ENCODE measurements around the gene HOXC9. TPM values are rescaled to one million over a fixed set of nuclear protein-coding genes. Genes with fewer than 3 reads are reported as not detected.

HOXC9 gene
- polyA plus RNA-seq, 1 of the 3 experiments (the other 2 are of a cell fraction) = 1.9 TPM

DNA sequence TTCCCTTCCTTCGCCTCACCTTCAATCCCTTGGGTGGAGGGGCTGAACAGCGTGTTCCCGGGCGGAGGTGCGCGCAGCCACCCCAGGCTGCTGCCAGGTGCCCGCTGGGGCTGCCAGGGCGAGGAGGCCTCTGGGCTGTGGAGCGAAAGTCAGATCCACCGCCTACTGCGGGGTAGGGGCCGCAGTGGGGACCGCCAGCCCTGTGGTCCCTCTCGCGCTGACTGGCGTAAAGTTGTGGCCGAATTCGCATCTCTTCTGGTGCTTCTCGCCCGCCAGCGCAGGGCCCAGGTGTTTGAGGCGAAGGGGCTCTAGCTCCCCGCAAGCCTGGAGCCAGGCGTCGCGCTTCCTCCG is 46.8 kb downstream of the HOXC9 start:
- H4K20me1 ChIP-seq (ENCODE audit: insufficient read depth) = no peaks in the 10 kb centered on the region
- H3K9me3 ChIP-seq = no peaks in the 10 kb centered on the region
- no peaks in the 10 kb centered on the region for H3K79me2 ChIP-seq (ENCODE audit: insufficient read depth)
- 97% methylated on average over 10 of the region's 27 CpGs for WGBS (ENCODE audit: low lambda C conversion rate)
- no peaks in the 10 kb centered on the region for H3K9me2 ChIP-seq
- no peaks in the 10 kb centered on the region; a peak in 1 of 4 replicates for H3K4me1 ChIP-seq (ENCODE audit: control insufficient read depth in 1 of 2, insufficient read depth in 2 of 2, low read depth in 1 of 2, low read length in 1 of 2)
- ChIA-PET POLR2A (no interaction called here), CTCF (no interaction called here)
- H3K27me3 ChIP-seq (ENCODE audit: insufficient read depth) = no peaks in the 10 kb centered on the region
- no peaks in the 10 kb centered on the region for H3F3A ChIP-seq (replicated peaks; ENCODE audit: insufficient read depth)
- no peak overlapping the region for H3K27ac ChIP-seq (ENCODE audit: low read depth in 2 of 2, low read length in 1 of 2)
- H3K4me3 ChIP-seq (ENCODE audit: low read depth in 2 of 2, low read length in 1 of 2) = no peak overlapping the region
- no peak for DNase-seq
- H3K4me2 ChIP-seq = no peak overlapping the region
- H2AFZ ChIP-seq (ENCODE audit: low read depth) = no peak overlapping the region
- TF ChIP-seq GABPA (IDR thresholded peaks at IDR 0.05; ENCODE audit: low read depth) (no peak), EZH2phosphoT487 (IDR thresholded peaks at IDR 0.05; ENCODE audit: borderline replicate concordance, low read depth) (no peak), RAD21 (IDR thresholded peaks at IDR 0.05; ENCODE audit: low read length) (no peak), JUND (IDR thresholded peaks at IDR 0.05) (no peak)
- H3K9ac ChIP-seq = no peak overlapping the region
- no peaks in the 10 kb centered on the region for H3K36me3 ChIP-seq (replicated peaks in 1 of 2; ENCODE audit: control insufficient read depth in 1 of 2, insufficient read depth in 2 of 2, low read length in 1 of 2)

DNA sequence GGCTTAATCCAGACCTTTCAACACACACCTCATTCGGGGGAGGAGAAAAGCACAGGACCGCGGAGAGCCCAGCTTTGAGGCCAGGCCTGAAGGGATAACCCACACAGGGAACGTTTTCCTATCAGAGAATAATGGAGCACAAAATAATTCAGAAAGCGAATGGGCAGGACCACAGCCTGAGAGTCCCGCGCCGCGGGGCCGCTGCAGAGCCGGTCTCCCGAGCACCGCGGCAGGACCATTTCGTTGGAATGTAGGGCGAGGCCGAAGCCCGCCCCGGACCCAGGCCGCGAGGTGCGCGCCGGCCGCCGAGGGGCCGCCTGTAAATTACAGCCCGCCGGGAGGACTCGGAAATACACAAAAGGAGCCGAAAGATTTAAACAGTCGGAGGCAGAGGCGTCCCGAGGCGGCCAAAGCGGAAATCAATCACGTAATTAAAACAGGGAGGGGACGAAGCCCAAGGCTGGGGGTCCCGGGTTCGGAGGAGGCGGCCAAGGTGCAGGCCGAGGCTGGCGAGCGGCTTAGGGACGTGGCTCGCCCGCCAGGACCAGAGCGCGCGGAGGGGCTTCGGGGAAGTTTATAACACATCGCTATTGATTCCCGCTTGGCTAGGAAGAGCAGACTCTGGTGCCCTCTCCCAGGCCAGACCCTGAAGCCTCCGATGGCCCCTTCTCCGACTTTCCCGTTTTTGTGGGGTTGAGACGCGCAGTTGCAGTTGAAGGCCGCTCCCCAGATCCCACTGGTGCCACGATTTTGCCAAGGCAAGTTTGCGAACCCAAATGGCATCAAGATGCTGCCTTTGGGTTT is 47.4 kb downstream of the HOXC9 start:
- no peaks in the 10 kb centered on the region for H3K36me3 ChIP-seq (replicated peaks in 1 of 2; ENCODE audit: control insufficient read depth in 1 of 2, insufficient read depth in 2 of 2, low read length in 1 of 2)
- H3K9me3 ChIP-seq = no peaks in the 10 kb centered on the region
- H3K4me3 ChIP-seq (ENCODE audit: low read depth in 2 of 2, low read length in 1 of 2) = no peak overlapping the region
- TF ChIP-seq EZH2phosphoT487 (IDR thresholded peaks at IDR 0.05; ENCODE audit: borderline replicate concordance, low read depth) (no peak), TCF12 (IDR thresholded peaks at IDR 0.05) (no peak), RXRA (IDR thresholded peaks at IDR 0.05; ENCODE audit: borderline replicate concordance, low read depth) (no peak), FOXJ3 (CRISPR knock-in tag; IDR thresholded peaks at IDR 0.05) (no peak), TAF1 (IDR thresholded peaks at IDR 0.05; ENCODE audit: borderline replicate concordance, low read depth, low read length) (no peak), TEAD4 (IDR thresholded peaks at IDR 0.05; ENCODE audit: borderline replicate concordance, insufficient read depth) (no peak), GABPA (IDR thresholded peaks at IDR 0.05; ENCODE audit: low read depth) (no peak), RCOR1 (IDR thresholded peaks at IDR 0.05; ENCODE audit: low read length) (no peak), YY1 (IDR thresholded peaks at IDR 0.05; ENCODE audit: low read depth) (no peak), SMC3 (IDR thresholded peaks at IDR 0.05; ENCODE audit: low read depth, low read length) (no peak)
- TF ChIP-seq, protein P1, sequence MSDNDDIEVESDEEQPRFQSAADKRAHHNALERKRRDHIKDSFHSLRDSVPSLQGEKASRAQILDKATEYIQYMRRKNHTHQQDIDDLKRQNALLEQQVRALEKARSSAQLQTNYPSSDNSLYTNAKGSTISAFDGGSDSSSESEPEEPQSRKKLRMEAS (IDR thresholded peaks at IDR 0.05; ENCODE audit: low read depth) = no peak
- TF ChIP-seq, protein P2, sequence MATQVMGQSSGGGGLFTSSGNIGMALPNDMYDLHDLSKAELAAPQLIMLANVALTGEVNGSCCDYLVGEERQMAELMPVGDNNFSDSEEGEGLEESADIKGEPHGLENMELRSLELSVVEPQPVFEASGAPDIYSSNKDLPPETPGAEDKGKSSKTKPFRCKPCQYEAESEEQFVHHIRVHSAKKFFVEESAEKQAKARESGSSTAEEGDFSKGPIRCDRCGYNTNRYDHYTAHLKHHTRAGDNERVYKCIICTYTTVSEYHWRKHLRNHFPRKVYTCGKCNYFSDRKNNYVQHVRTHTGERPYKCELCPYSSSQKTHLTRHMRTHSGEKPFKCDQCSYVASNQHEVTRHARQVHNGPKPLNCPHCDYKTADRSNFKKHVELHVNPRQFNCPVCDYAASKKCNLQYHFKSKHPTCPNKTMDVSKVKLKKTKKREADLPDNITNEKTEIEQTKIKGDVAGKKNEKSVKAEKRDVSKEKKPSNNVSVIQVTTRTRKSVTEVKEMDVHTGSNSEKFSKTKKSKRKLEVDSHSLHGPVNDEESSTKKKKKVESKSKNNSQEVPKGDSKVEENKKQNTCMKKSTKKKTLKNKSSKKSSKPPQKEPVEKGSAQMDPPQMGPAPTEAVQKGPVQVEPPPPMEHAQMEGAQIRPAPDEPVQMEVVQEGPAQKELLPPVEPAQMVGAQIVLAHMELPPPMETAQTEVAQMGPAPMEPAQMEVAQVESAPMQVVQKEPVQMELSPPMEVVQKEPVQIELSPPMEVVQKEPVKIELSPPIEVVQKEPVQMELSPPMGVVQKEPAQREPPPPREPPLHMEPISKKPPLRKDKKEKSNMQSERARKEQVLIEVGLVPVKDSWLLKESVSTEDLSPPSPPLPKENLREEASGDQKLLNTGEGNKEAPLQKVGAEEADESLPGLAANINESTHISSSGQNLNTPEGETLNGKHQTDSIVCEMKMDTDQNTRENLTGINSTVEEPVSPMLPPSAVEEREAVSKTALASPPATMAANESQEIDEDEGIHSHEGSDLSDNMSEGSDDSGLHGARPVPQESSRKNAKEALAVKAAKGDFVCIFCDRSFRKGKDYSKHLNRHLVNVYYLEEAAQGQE (IDR thresholded peaks at IDR 0.05; ENCODE audit: low read depth, low read length) = no peak
- TF ChIP-seq, protein P3, sequence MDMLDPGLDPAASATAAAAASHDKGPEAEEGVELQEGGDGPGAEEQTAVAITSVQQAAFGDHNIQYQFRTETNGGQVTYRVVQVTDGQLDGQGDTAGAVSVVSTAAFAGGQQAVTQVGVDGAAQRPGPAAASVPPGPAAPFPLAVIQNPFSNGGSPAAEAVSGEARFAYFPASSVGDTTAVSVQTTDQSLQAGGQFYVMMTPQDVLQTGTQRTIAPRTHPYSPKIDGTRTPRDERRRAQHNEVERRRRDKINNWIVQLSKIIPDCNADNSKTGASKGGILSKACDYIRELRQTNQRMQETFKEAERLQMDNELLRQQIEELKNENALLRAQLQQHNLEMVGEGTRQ (IDR thresholded peaks at IDR 0.05; ENCODE audit: borderline replicate concordance, low read depth, low read length) = no peak
- no peak overlapping the region for H3K27ac ChIP-seq (ENCODE audit: low read depth in 2 of 2, low read length in 1 of 2)
- H3F3A ChIP-seq (replicated peaks; ENCODE audit: insufficient read depth) = no peaks in the 10 kb centered on the region
- peaks cover 0 to under 1% of the 10 kb centered on the region in 2 experiments; a peak in 1 of 4 replicates for H3K4me1 ChIP-seq (ENCODE audit: control insufficient read depth in 1 of 2, insufficient read depth in 2 of 2, low read depth in 1 of 2, low read length in 1 of 2)
- H3K4me2 ChIP-seq = no peak overlapping the region
- whole genome bisulfite sequencing (ENCODE audit: low lambda C conversion rate) = 92% methylated on average over 61 of the region's 61 CpGs
- no peaks in the 10 kb centered on the region for H3K27me3 ChIP-seq (ENCODE audit: insufficient read depth)
- DNase-seq = no peak
- H4K20me1 ChIP-seq (ENCODE audit: insufficient read depth) = no peaks in the 10 kb centered on the region
- ChIA-PET POLR2A (no interaction called here), CTCF (no interaction called here)
- no peak overlapping the region for H2AFZ ChIP-seq (ENCODE audit: low read depth)
- H3K79me2 ChIP-seq (ENCODE audit: insufficient read depth) = no peaks in the 10 kb centered on the region
- no peak overlapping the region for H3K9ac ChIP-seq
- no peaks in the 10 kb centered on the region for H3K9me2 ChIP-seq

Data from SK-N-SH (cell line).